Measurements from ENCODE around the gene NR2C2. TPM values are rescaled to one million over a fixed set of nuclear protein-coding genes. Genes with fewer than 3 reads are reported as not detected.
"Not testable (repeated sequence)": the region's sequence is repeated elsewhere in the genome, so short reads cannot be mapped to it uniquely, and the experiment has no call there.

The NR2C2 gene
- 10 to 100 TPM; 41.8 to 43.6 TPM for total RNA-seq
- long read RNA-seq, full-length matches to known transcripts = 2 of 11 reads
- long read RNA-seq, partial matches to known transcripts = 3 of 11 reads
- long read RNA-seq, other reads (novel, unspliced or antisense) = 6 of 11 reads

- DNase-seq (peak; percentile 88 to 93), ATAC-seq (peak; percentile 64)
- intact Hi-C loops (cut with DNase I, micrococcal nuclease) = no loop called here
Observed at GRCh38 chr3:14947100-14947885, at the start of gene NR2C2. TSS of gene NR2C2 (plus strand) at chr3:14947583. CDS start at chr3:15003915, 56,332 bp downstream.

GRCh38 chr3:14898929-14899328, 48.5 kb upstream of the NR2C2 start:
- intact Hi-C loops (cut with DNase I, micrococcal nuclease) = no loop called here
- ATAC-seq (peak; percentile 19), DNase-seq (no peak)

GRCh38 chr3:14899993-14900618, 47.3 kb upstream of the NR2C2 start:
- peak; percentile 91 for ATAC-seq
- DNase-seq = peak; percentile 41 to 44
- intact Hi-C loops (cut with DNase I, micrococcal nuclease) = no loop called here

- intact Hi-C loops (cut with DNase I, micrococcal nuclease) = no loop called here
- DNase-seq (no peak), ATAC-seq (peak; percentile 49)
Observed at GRCh38 chr3:14900881-14901873, 46.2 kb upstream of the NR2C2 start.

GRCh38 chr3:14902719-14903118, 44.7 kb upstream of the NR2C2 start:
- peak; percentile 49 for ATAC-seq

GRCh38 chr3:14903501-14903900, 43.9 kb upstream of the NR2C2 start:
- intact Hi-C loops (cut with DNase I, micrococcal nuclease); ATAC-seq: not testable (repeated sequence)

More at GRCh38 chr3:14902719-14903118, 44.7 kb upstream of the NR2C2 start:
- intact Hi-C loops (cut with DNase I, micrococcal nuclease) = no loop called here
- DNase-seq = peak; percentile 51 to 55

GRCh38 chr3:14905055-14905657, 42.2 kb upstream of the NR2C2 start:
- intact Hi-C loops (cut with DNase I, micrococcal nuclease) = no loop called here
- DNase-seq = no peak

More at GRCh38 chr3:14903501-14903900, 43.9 kb upstream of the NR2C2 start:
- not testable (repeated sequence) for DNase-seq

GRCh38 chr3:14906355-14906971, 40.9 kb upstream of the NR2C2 start:
- intact Hi-C loops (cut with DNase I, micrococcal nuclease) = no loop called here
- DNase-seq (no peak), ATAC-seq (no peak)

More at GRCh38 chr3:14905055-14905657, 42.2 kb upstream of the NR2C2 start:
- no peak for ATAC-seq

- intact Hi-C loops (cut with DNase I, micrococcal nuclease) = no loop called here
- ATAC-seq = peak; percentile 75
- DNase-seq = peak in 1 of 2 donors; percentile 33
Observed at GRCh38 chr3:14907043-14907966, 40.1 kb upstream of the NR2C2 start.

- intact Hi-C loops (cut with DNase I, micrococcal nuclease) = no loop called here
- no peak for DNase-seq
- peak; percentile 73 for ATAC-seq
Observed at GRCh38 chr3:14909250-14909649, 38.1 kb upstream of the NR2C2 start.

GRCh38 chr3:14911651-14912050, 35.7 kb upstream of the NR2C2 start:
- DNase-seq (no peak), ATAC-seq (no peak)
- intact Hi-C loops (cut with DNase I, micrococcal nuclease) = loop anchor here (10.0 kb wide), 2 partner anchors 117 to 407 kb away; no protein-coding TSS in a partner anchor

- intact Hi-C loops (cut with DNase I, micrococcal nuclease) = loop anchor here (10.0 kb wide), 2 partner anchors 118 to 408 kb away; no protein-coding TSS in a partner anchor
- DNase-seq = no peak
- no peak for ATAC-seq
Observed at GRCh38 chr3:14913071-14913925, 34.1 kb upstream of the NR2C2 start.

- intact Hi-C loops (cut with DNase I, micrococcal nuclease) = loop anchor here (10.0 kb wide), 2 partner anchors 119 to 409 kb away; no protein-coding TSS in a partner anchor
- DNase-seq (no peak), ATAC-seq (no peak)
Observed at GRCh38 chr3:14913926-14914778, 33.2 kb upstream of the NR2C2 start.

- DNase-seq (no peak), ATAC-seq (no peak)
- intact Hi-C loops (cut with DNase I, micrococcal nuclease) = loop anchor here (10.0 kb wide), 2 partner anchors 120 to 410 kb away; no protein-coding TSS in a partner anchor
Observed at GRCh38 chr3:14914779-14915117, 32.6 kb upstream of the NR2C2 start.
